Lower lobe of right lung (tissue), 2 donors: ENCODE measurements around the gene BMAL2. TPM values are rescaled to one million over a fixed set of nuclear protein-coding genes. Genes with fewer than 3 reads are reported as not detected.

Experiments used
- ATAC-seq, 2 donors: fragments of 200-7000 bp; cut with Tn5 transposase; one replicate each; pipeline ENCODE4 v1.9.1; 2020 to 2022; ENCODE audit warnings: mild to moderate bottlenecking in 2 of 2, moderate library complexity in 2 of 2
- DNase-seq: peaks from one replicate; pipeline ENCODE4 v3.0.0-alpha.2; 2020
- H3K27ac ChIP-seq: fragments of 200-600 bp; one replicate; pipeline ENCODE4 v1.8.0; 2022
- H3K27me3 ChIP-seq: fragments of 200-600 bp; one replicate; pipeline ENCODE4 v1.8.0; 2022; ENCODE audit warnings: low read depth
- H3K36me3 ChIP-seq: fragments of 200-600 bp; one replicate; pipeline ENCODE4 v1.8.0; 2022; ENCODE audit warnings: mild to moderate bottlenecking
- H3K4me1 ChIP-seq: fragments of 200-600 bp; one replicate; pipeline ENCODE4 v1.8.0; 2022
- H3K4me3 ChIP-seq: fragments of 200-600 bp; one replicate; pipeline ENCODE4 v1.8.0; 2022; ENCODE audit warnings: mild to moderate bottlenecking
- H3K9me3 ChIP-seq: fragments of 200-600 bp; one replicate; pipeline ENCODE4 v1.8.0; 2022
- CTCF ChIP-seq: fragments of 200-600 bp; IDR thresholded peaks from one replicate; pipeline ENCODE4 v1.8.0; 2022; ENCODE audit warnings: antibody characterized with exemption, mild to moderate bottlenecking
- intact Hi-C: fragments of 100-400 bp; cut with DNase I; formaldehyde crosslinking; loops from one replicate; pipeline ENCODE4 v1.11.0; 2022
- total RNA-seq: library from RNA; stranded (reverse); fragmentation: NEBNext Ultra II Directional; extraction: Animal tissue kit (Norgen Biotek cat#: 25700); gene quantifications from one replicate; pipeline ENCODE4 v1.2.1, GENCODE V29; 2021
- donor health status: DM: no; HTN: yes; CAD: no; lungs with severe emphysema.

The BMAL2 gene
- total RNA-seq, 1 donor from 2014 or later: 2.6 TPM

DNA sequence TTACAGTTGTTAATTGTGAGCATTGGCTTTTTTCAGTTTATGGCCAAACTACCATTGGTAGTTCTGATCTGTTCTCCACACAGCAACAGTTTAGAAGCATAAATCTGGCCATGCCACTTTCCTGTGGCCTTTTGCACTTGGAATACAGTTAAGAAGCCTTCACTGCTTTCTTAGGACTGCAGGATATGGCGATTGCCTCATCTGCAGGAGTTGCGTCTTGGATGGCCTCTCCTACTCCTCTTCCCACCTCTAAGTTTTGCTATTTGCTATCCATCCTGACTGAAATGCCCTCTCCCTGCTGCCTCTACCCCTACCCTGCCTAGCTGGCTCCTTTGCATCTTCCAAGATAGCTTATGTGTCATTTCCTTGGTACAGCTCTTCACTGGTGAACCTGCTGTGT, 12.8 kb upstream of the BMAL2 start:
- Histone ChIP-seq H3K4me1 (no peaks in the 10 kb centered on the region), H3K27ac (no peak overlapping the region), H3K36me3 (peaks cover 73% of the 10 kb centered on the region), H3K4me3 (no peak overlapping the region), H3K27me3 (no peaks in the 10 kb centered on the region), H3K9me3 (no peaks in the 10 kb centered on the region)
- intact Hi-C loops: no loop called here
- TF ChIP-seq CTCF: no peak
- ATAC-seq (no peak), DNase-seq (no peak)

GRCh38 chr12:27324530-27324929, 8.1 kb upstream of the BMAL2 start:
- H3K4me3 ChIP-seq: no peak overlapping the region
- H3K4me1 ChIP-seq: no peaks in the 10 kb centered on the region
- H3K9me3 ChIP-seq: no peaks in the 10 kb centered on the region
- peaks cover 37% of the 10 kb centered on the region for H3K36me3 ChIP-seq
- intact Hi-C loops: no loop called here
- ATAC-seq (no peak), DNase-seq (no peak)
- no peak for TF ChIP-seq CTCF
- no peak overlapping the region for H3K27ac ChIP-seq
- no peaks in the 10 kb centered on the region for H3K27me3 ChIP-seq

- Histone ChIP-seq H3K27me3 (no peaks in the 10 kb centered on the region), H3K36me3 (peaks cover 3% of the 10 kb centered on the region), H3K27ac (no peak overlapping the region), H3K4me3 (no peak overlapping the region), H3K4me1 (peaks cover 23% of the 10 kb centered on the region), H3K9me3 (no peaks in the 10 kb centered on the region)
- DNase-seq (no peak), ATAC-seq (no peak)
- TF ChIP-seq CTCF: no peak
- intact Hi-C loops: no loop called here
Observed at GRCh38 chr12:27330846-27331245, 1.8 kb upstream of the BMAL2 start.

DNA sequence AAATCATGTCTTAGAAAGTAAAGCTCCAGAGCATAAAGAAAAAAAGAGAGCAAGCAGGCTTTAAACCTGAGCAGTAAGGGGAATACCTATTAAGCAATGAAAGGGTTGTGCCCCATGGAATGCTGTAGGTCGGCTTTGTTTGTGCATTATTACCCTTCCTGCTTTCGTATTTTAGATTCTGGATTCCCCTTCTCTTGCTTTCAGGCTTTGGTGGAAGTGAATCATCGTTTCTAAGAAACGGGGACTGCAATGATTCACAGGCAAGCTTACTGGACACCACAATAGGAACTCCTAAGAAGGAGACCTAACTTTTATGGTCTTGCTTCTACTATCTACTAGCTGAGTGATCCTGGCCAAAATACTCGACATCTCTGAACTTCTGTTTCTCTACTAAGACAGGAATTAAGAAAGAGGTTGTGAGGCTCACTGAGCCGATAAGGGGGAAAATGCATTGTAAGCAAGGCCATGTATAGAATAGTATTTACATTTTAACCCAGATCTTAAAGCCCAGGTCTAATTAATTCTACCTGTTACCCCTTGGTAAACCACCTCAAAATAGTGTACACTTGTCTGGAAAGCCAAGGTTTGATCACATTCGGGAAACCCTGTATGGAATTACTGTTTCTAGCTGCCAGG, 1.2 kb upstream of the BMAL2 start:
- ATAC-seq: peak; percentile 53 to 55

GRCh38 chr12:27331927-27332324, 710 bp upstream of the BMAL2 start:
- ATAC-seq: no peak
- H3K9me3 ChIP-seq: no peaks in the 10 kb centered on the region
- H3K27me3 ChIP-seq: no peaks in the 10 kb centered on the region
- no peak overlapping the region for H3K27ac ChIP-seq
- intact Hi-C loops: no loop called here
- TF ChIP-seq CTCF: no peak
- H3K4me3 ChIP-seq: peak overlapping the region; percentile 78
- DNase-seq: no peak
- peaks cover 3% of the 10 kb centered on the region for H3K36me3 ChIP-seq
- H3K4me1 ChIP-seq: peaks cover 23% of the 10 kb centered on the region

More for the DNA sequence above, 1.2 kb upstream of the BMAL2 start:
- no peak for DNase-seq
- Histone ChIP-seq H3K4me3 (no peak overlapping the region), H3K9me3 (no peaks in the 10 kb centered on the region), H3K36me3 (peaks cover 3% of the 10 kb centered on the region), H3K4me1 (peaks cover 23% of the 10 kb centered on the region), H3K27me3 (no peaks in the 10 kb centered on the region), H3K27ac (no peak overlapping the region)
- no peak for TF ChIP-seq CTCF
- intact Hi-C loops: no loop called here
